Activated naive CD8-positive, alpha-beta T cell (primary cell): ENCODE results near the gene CCDC88C.

ENCODE experiments used
- H3K27ac Mint-ChIP-seq: one replicate; pipeline ENCODE4 v1.8.0; 2021; ENCODE audit warnings: mixed read lengths
- H3K27me3 Mint-ChIP-seq: one replicate; pipeline ENCODE4 v1.8.0; 2021; ENCODE audit warnings: mixed read lengths
- H3K36me3 Mint-ChIP-seq: one replicate; pipeline ENCODE4 v1.8.0; 2021; ENCODE audit warnings: mixed read lengths
- H3K4me1 Mint-ChIP-seq: one replicate; pipeline ENCODE4 v1.8.0; 2021; ENCODE audit warnings: low read depth, mixed read lengths
- H3K4me3 Mint-ChIP-seq: one replicate; pipeline ENCODE4 v1.8.0; 2021; ENCODE audit warnings: mild to moderate bottlenecking, mixed read lengths
- H3K9me3 Mint-ChIP-seq: one replicate; pipeline ENCODE4 v1.8.0; 2021; ENCODE audit warnings: low read depth, mixed read lengths

CCDC88C gene

GRCh38 chr14:91295851-91296796, 121.5 kb downstream of the CCDC88C start:
- Mint-ChIP-seq H3K9me3 (no peaks in the 10 kb centered on the region), H3K27me3 (no peaks in the 10 kb centered on the region), H3K4me1 (peaks cover 22% of the 10 kb centered on the region), H3K27ac (peak overlapping the region; percentile 70), H3K4me3 (no peak overlapping the region), H3K36me3 (peaks cover 5% of the 10 kb centered on the region)

- Mint-ChIP-seq H3K27ac (peak overlapping the region; percentile 50), H3K4me3 (no peak overlapping the region), H3K9me3 (no peaks in the 10 kb centered on the region), H3K27me3 (no peaks in the 10 kb centered on the region), H3K36me3 (no peaks in the 10 kb centered on the region), H3K4me1 (peaks cover 15% of the 10 kb centered on the region)
Measured at GRCh38 chr14:91295276-91295845, 122.3 kb downstream of the CCDC88C start.

- Mint-ChIP-seq H3K27ac (peak overlapping the region; percentile 64), H3K36me3 (no peaks in the 10 kb centered on the region), H3K4me3 (no peak overlapping the region), H3K4me1 (peaks cover 8% of the 10 kb centered on the region), H3K9me3 (no peaks in the 10 kb centered on the region), H3K27me3 (no peaks in the 10 kb centered on the region)
Measured at GRCh38 chr14:91294153-91294552, 123.5 kb downstream of the CCDC88C start.

- Mint-ChIP-seq H3K4me3 (no peak overlapping the region), H3K9me3 (no peaks in the 10 kb centered on the region), H3K27ac (peak overlapping the region; percentile 81), H3K27me3 (no peaks in the 10 kb centered on the region), H3K4me1 (peaks cover 4% of the 10 kb centered on the region), H3K36me3 (no peaks in the 10 kb centered on the region)
Measured at GRCh38 chr14:91293281-91293680, 124.3 kb downstream of the CCDC88C start.

GRCh38 chr14:91292491-91292890, 125.1 kb downstream of the CCDC88C start:
- Mint-ChIP-seq H3K36me3 (no peaks in the 10 kb centered on the region), H3K4me3 (no peak overlapping the region), H3K4me1 (peaks cover 4% of the 10 kb centered on the region), H3K9me3 (no peaks in the 10 kb centered on the region), H3K27ac (peak overlapping the region; percentile 86), H3K27me3 (no peaks in the 10 kb centered on the region)

- Mint-ChIP-seq H3K27me3 (no peaks in the 10 kb centered on the region), H3K4me1 (peaks cover 4% of the 10 kb centered on the region), H3K36me3 (no peaks in the 10 kb centered on the region), H3K9me3 (no peaks in the 10 kb centered on the region), H3K27ac (peak overlapping the region; percentile 86), H3K4me3 (no peak overlapping the region)
Measured at GRCh38 chr14:91291786-91292405, 125.7 kb downstream of the CCDC88C start.

- no peak overlapping the region for H3K27ac Mint-ChIP-seq
- no peak overlapping the region for H3K4me3 Mint-ChIP-seq
- no peaks in the 10 kb centered on the region for H3K36me3 Mint-ChIP-seq
- H3K4me1 Mint-ChIP-seq, result peaks cover 7% of the 10 kb centered on the region
- no peaks in the 10 kb centered on the region for H3K27me3 Mint-ChIP-seq
- H3K9me3 Mint-ChIP-seq, result no peaks in the 10 kb centered on the region
Measured at GRCh38 chr14:91290986-91291385, 126.6 kb downstream of the CCDC88C start.

- Mint-ChIP-seq H3K4me1 (peaks cover 14% of the 10 kb centered on the region), H3K36me3 (peaks cover 5% of the 10 kb centered on the region), H3K27ac (no peak overlapping the region), H3K27me3 (no peaks in the 10 kb centered on the region), H3K9me3 (no peaks in the 10 kb centered on the region), H3K4me3 (no peak overlapping the region)
Measured at GRCh38 chr14:91289464-91289863, 128.2 kb downstream of the CCDC88C start.

- peaks cover 10% of the 10 kb centered on the region for H3K4me1 Mint-ChIP-seq
- no peaks in the 10 kb centered on the region for H3K9me3 Mint-ChIP-seq
- H3K27ac Mint-ChIP-seq, result no peak overlapping the region
- peaks cover 5% of the 10 kb centered on the region for H3K36me3 Mint-ChIP-seq
- no peaks in the 10 kb centered on the region for H3K27me3 Mint-ChIP-seq
- H3K4me3 Mint-ChIP-seq, result no peak overlapping the region
Measured at GRCh38 chr14:91288876-91289275, 128.7 kb downstream of the CCDC88C start.

GRCh38 chr14:91286530-91286937, 131.1 kb downstream of the CCDC88C start:
- H3K4me3 Mint-ChIP-seq, result no peak overlapping the region
- peak overlapping the region; percentile 87 for H3K27ac Mint-ChIP-seq
- peaks cover 11% of the 10 kb centered on the region for H3K4me1 Mint-ChIP-seq
- H3K36me3 Mint-ChIP-seq, result peaks cover 5% of the 10 kb centered on the region
- H3K27me3 Mint-ChIP-seq, result no peaks in the 10 kb centered on the region
- no peaks in the 10 kb centered on the region for H3K9me3 Mint-ChIP-seq

- no peaks in the 10 kb centered on the region for H3K9me3 Mint-ChIP-seq
- peak overlapping the region; percentile 76 for H3K27ac Mint-ChIP-seq
- H3K27me3 Mint-ChIP-seq, result no peaks in the 10 kb centered on the region
- peaks cover 5% of the 10 kb centered on the region for H3K36me3 Mint-ChIP-seq
- peaks cover 11% of the 10 kb centered on the region for H3K4me1 Mint-ChIP-seq
- H3K4me3 Mint-ChIP-seq, result no peak overlapping the region
Measured at GRCh38 chr14:91284791-91285548, 132.7 kb downstream of the CCDC88C start.

GRCh38 chr14:91284146-91284790, 133.4 kb downstream of the CCDC88C start:
- no peaks in the 10 kb centered on the region for H3K27me3 Mint-ChIP-seq
- H3K27ac Mint-ChIP-seq, result peak overlapping the region; percentile 76
- no peak overlapping the region for H3K4me3 Mint-ChIP-seq
- H3K9me3 Mint-ChIP-seq, result no peaks in the 10 kb centered on the region
- peaks cover 5% of the 10 kb centered on the region for H3K36me3 Mint-ChIP-seq
- H3K4me1 Mint-ChIP-seq, result peaks cover 11% of the 10 kb centered on the region

- Mint-ChIP-seq H3K4me1 (peaks cover 11% of the 10 kb centered on the region), H3K27me3 (no peaks in the 10 kb centered on the region), H3K9me3 (no peaks in the 10 kb centered on the region), H3K4me3 (no peak overlapping the region), H3K27ac (peak overlapping the region; percentile 41), H3K36me3 (peaks cover 5% of the 10 kb centered on the region)
Measured at GRCh38 chr14:91283666-91284065, 134.0 kb downstream of the CCDC88C start.

- peaks cover 11% of the 10 kb centered on the region for H3K4me1 Mint-ChIP-seq
- H3K36me3 Mint-ChIP-seq, result peaks cover 5% of the 10 kb centered on the region
- H3K27ac Mint-ChIP-seq, result peak overlapping the region; percentile 76
- H3K4me3 Mint-ChIP-seq, result no peak overlapping the region
- no peaks in the 10 kb centered on the region for H3K9me3 Mint-ChIP-seq
- no peaks in the 10 kb centered on the region for H3K27me3 Mint-ChIP-seq
Measured at GRCh38 chr14:91282954-91283645, 134.5 kb downstream of the CCDC88C start.
